SJSA1 (cell line): ENCODE measurements around the gene GFM1. TPM values are rescaled to one million over a fixed set of nuclear protein-coding genes. Genes with fewer than 3 reads are reported as not detected.
A peak's percentile ranks its signal among the peaks of the same experiment; 100 is the strongest.

Experiments used
- DNase-seq, 2 experiments: peaks; one replicate each; pipeline ENCODE4 v3.0.0-alpha.2; 2015 to 2020; ENCODE audit warnings: low spot score in 2 of 2, low read depth in 1 of 2
- H3K27ac ChIP-seq: fragments of 250-450 bp; sonication (Bioruptor Pico); 2 replicates; pipeline ENCODE4 v1.5.1; 2020; ENCODE audit warnings: mild to moderate bottlenecking, moderate library complexity
- H3K27me3 ChIP-seq: fragments of 250-450 bp; sonication (Bioruptor Pico); replicated peaks from 2 replicates; pipeline ENCODE4 v1.5.1; 2020; ENCODE audit warnings: mild to moderate bottlenecking, moderate library complexity
- H3K36me3 ChIP-seq: fragments of 250-450 bp; sonication (Bioruptor Pico); 2 replicates; pipeline ENCODE4 v1.5.1; 2020; ENCODE audit warnings: mild to moderate bottlenecking
- H3K4me1 ChIP-seq: fragments of 250-450 bp; sonication (Bioruptor Pico); replicated peaks from 2 replicates; pipeline ENCODE4 v1.6.1; 2021; ENCODE audit warnings: mild to moderate bottlenecking
- H3K4me3 ChIP-seq: fragments of 250-450 bp; sonication (Bioruptor Pico); 2 replicates; pipeline ENCODE4 v1.5.1; 2020; ENCODE audit warnings: mild to moderate bottlenecking
- H3K9me3 ChIP-seq: fragments of 250-450 bp; sonication (Bioruptor Pico); replicated peaks from 2 replicates; pipeline ENCODE4 v1.5.1; 2020; ENCODE audit warnings: mild to moderate bottlenecking
- total RNA-seq: library from RNA; depleted of rRNA; stranded (reverse); fragments of >200 nt; shearing (Covaris generic); gene quantifications from 2 replicates; pipeline ENCODE4 v1.2.3, GENCODE V29; 2014

Gene GFM1
- total RNA-seq, 1 experiment from 2014 or later = 33.4 TPM

GRCh38 chr3:158722108-158722507 lies 77.8 kb downstream of the GFM1 start:
- H3K4me3 ChIP-seq = no peak overlapping the region
- H3K27me3 ChIP-seq = no peaks in the 10 kb centered on the region
- H3K36me3 ChIP-seq = peaks cover 3% of the 10 kb centered on the region; the same call in 1 of the 2 replicates
- no peaks in the 10 kb centered on the region for H3K9me3 ChIP-seq
- no peak overlapping the region for H3K27ac ChIP-seq
- peaks cover 72% of the 10 kb centered on the region for H3K4me1 ChIP-seq
- no peak for DNase-seq

GRCh38 chr3:158723991-158724390 lies 79.7 kb downstream of the GFM1 start:
- H3K27ac ChIP-seq = no peak overlapping the region; the same call in 1 of the 2 replicates
- H3K4me3 ChIP-seq = no peak overlapping the region
- no peaks in the 10 kb centered on the region for H3K27me3 ChIP-seq
- peaks cover 3% of the 10 kb centered on the region; the same call in 1 of the 2 replicates for H3K36me3 ChIP-seq
- no peaks in the 10 kb centered on the region for H3K9me3 ChIP-seq
- peaks cover 73% of the 10 kb centered on the region for H3K4me1 ChIP-seq
- DNase-seq = no peak

GRCh38 chr3:158725348-158726011 lies 81.2 kb downstream of the GFM1 start:
- Histone ChIP-seq H3K4me3 (no peak overlapping the region), H3K36me3 (peaks cover 3% of the 10 kb centered on the region; the same call in 1 of the 2 replicates)
- peak; percentile 84 to 86 for DNase-seq

GRCh38 chr3:158727206-158728060 lies 83.1 kb downstream of the GFM1 start:
- DNase-seq = peak; percentile 50 to 58
- no peak overlapping the region for H3K27ac ChIP-seq
- H3K27me3 ChIP-seq = no peaks in the 10 kb centered on the region
- H3K36me3 ChIP-seq = peaks cover 3% of the 10 kb centered on the region; the same call in 1 of the 2 replicates
- no peaks in the 10 kb centered on the region for H3K9me3 ChIP-seq
- peaks cover 73% of the 10 kb centered on the region for H3K4me1 ChIP-seq
- H3K4me3 ChIP-seq = no peak overlapping the region

More at GRCh38 chr3:158725348-158726011, 81.2 kb downstream of the GFM1 start:
- H3K27ac ChIP-seq = peak overlapping the region; percentile 40
- H3K9me3 ChIP-seq = no peaks in the 10 kb centered on the region
- H3K27me3 ChIP-seq = no peaks in the 10 kb centered on the region
- H3K4me1 ChIP-seq = peaks cover 71% of the 10 kb centered on the region

GRCh38 chr3:158728061-158728377 lies 83.7 kb downstream of the GFM1 start:
- peaks cover 72% of the 10 kb centered on the region for H3K4me1 ChIP-seq
- peaks cover 3% of the 10 kb centered on the region; the same call in 1 of the 2 replicates for H3K36me3 ChIP-seq
- DNase-seq = no peak
- H3K9me3 ChIP-seq = no peaks in the 10 kb centered on the region
- no peak overlapping the region for H3K4me3 ChIP-seq
- no peaks in the 10 kb centered on the region for H3K27me3 ChIP-seq
- H3K27ac ChIP-seq = no peak overlapping the region

GRCh38 chr3:158728851-158729250 lies 84.5 kb downstream of the GFM1 start:
- Histone ChIP-seq H3K9me3 (no peaks in the 10 kb centered on the region), H3K36me3 (no peaks in the 10 kb centered on the region), H3K27me3 (no peaks in the 10 kb centered on the region), H3K4me1 (peaks cover 63% of the 10 kb centered on the region), H3K4me3 (no peak overlapping the region), H3K27ac (no peak overlapping the region)
- no peak for DNase-seq

GRCh38 chr3:158731486-158731885 lies 87.2 kb downstream of the GFM1 start:
- no peak for DNase-seq
- Histone ChIP-seq H3K4me1 (peaks cover 38% of the 10 kb centered on the region), H3K27ac (no peak overlapping the region), H3K27me3 (no peaks in the 10 kb centered on the region), H3K4me3 (peak overlapping the region; percentile 57), H3K9me3 (no peaks in the 10 kb centered on the region), H3K36me3 (no peaks in the 10 kb centered on the region)

GRCh38 chr3:158731938-158732855 lies 87.9 kb downstream of the GFM1 start, which contains the start of gene RARRES1:
Gene RARRES1 (minus strand): TSS chr3:158732457. CDS start chr3:158732415, 42 bp downstream.
- DNase-seq = peak in 1 of 2 experiments; percentile 52
- Histone ChIP-seq H3K9me3 (no peaks in the 10 kb centered on the region), H3K4me1 (peaks cover 31% of the 10 kb centered on the region), H3K36me3 (no peaks in the 10 kb centered on the region), H3K4me3 (peak within 1 kb of the TSS; percentile 57), H3K27ac (no peak within 1 kb of the TSS), H3K27me3 (no peaks in the 10 kb centered on the region)

- H3K9me3 ChIP-seq = no peaks in the 10 kb centered on the region
- peaks cover 26% of the 10 kb centered on the region for H3K4me1 ChIP-seq
- no peaks in the 10 kb centered on the region for H3K36me3 ChIP-seq
- H3K27ac ChIP-seq = no peak overlapping the region
- DNase-seq = no peak
- H3K27me3 ChIP-seq = no peaks in the 10 kb centered on the region
- H3K4me3 ChIP-seq = peak overlapping the region; percentile 57
Observed at GRCh38 chr3:158732856-158733200, 88.5 kb downstream of the GFM1 start.

GRCh38 chr3:158733656-158734055 lies 89.3 kb downstream of the GFM1 start:
- Histone ChIP-seq H3K27me3 (no peaks in the 10 kb centered on the region), H3K9me3 (no peaks in the 10 kb centered on the region), H3K27ac (no peak overlapping the region), H3K36me3 (no peaks in the 10 kb centered on the region), H3K4me3 (no peak overlapping the region), H3K4me1 (peaks cover 30% of the 10 kb centered on the region)
- DNase-seq = no peak

GRCh38 chr3:158735296-158736033 lies 91.1 kb downstream of the GFM1 start:
- Histone ChIP-seq H3K36me3 (no peaks in the 10 kb centered on the region), H3K4me1 (peaks cover 30% of the 10 kb centered on the region), H3K9me3 (no peaks in the 10 kb centered on the region), H3K4me3 (no peak overlapping the region), H3K27ac (no peak overlapping the region), H3K27me3 (no peaks in the 10 kb centered on the region)
- no peak for DNase-seq

- no peak for DNase-seq
- Histone ChIP-seq H3K4me1 (peaks cover 19% of the 10 kb centered on the region), H3K27me3 (no peaks in the 10 kb centered on the region), H3K27ac (no peak overlapping the region), H3K9me3 (no peaks in the 10 kb centered on the region), H3K4me3 (no peak overlapping the region), H3K36me3 (no peaks in the 10 kb centered on the region)
Observed at GRCh38 chr3:158737410-158737809, 93.1 kb downstream of the GFM1 start.
